HG02642 (cell line): ENCODE measurements around the gene ACO2.

ENCODE experiments used
- ATAC-seq: cut with Tn5 transposase; IDR thresholded peaks from one replicate; pipeline ENCODE4 v1.9.1; 2021; ENCODE audit warnings: mild to moderate bottlenecking; ENCODE audit not compliant: unreplicated experiment, poor library complexity

ACO2 gene

DNA sequence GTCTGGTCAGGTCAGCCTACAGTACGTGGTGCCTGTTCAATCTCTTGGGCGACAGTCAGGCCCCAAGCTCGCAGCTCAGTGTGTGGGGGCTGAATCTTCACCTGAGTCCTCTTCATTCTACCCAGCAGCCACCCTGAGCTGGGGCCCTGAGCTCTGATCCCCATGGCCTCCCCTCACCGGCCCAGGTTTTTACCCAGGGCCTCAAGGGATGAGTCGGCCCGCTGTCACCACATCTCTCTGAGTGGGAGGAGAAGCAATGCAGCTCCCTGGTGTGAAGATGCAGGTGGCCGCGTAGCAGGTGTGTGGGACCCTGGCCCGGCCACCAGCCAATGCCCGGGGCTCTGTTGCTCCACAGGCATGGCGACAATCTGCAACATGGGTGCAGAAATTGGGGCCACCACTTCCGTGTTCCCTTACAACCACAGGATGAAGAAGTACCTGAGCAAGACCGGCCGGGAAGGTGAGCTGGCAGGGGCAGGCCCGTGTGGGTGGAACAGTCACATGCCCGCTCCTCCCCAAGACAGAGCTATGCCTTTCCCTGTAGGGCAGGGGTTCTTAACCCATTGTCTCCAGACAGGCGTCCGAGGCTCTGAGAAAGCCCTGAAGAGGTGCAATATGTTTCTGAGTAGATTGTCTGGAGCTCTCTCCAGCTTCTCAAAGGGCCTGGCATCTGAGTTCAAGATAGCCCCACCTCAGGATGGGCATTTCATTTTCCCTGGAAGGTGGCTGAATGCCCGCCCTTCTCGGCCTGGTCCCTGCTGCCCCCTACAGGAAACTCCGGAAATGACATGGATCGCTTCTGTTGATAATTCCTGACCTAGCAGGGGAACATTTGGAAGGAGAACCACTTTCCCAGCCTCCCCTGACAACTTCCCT is 48.5 kb downstream of the ACO2 start:
- ATAC-seq = no peak

GRCh38 chr22:41518048-41518347 is 49.1 kb downstream of the ACO2 start:
- ATAC-seq = no peak

GRCh38 chr22:41521126-41521525 is 52.2 kb downstream of the ACO2 start:
- ATAC-seq = no peak

GRCh38 chr22:41522813-41523212 is 53.9 kb downstream of the ACO2 start:
- no peak for ATAC-seq

DNA sequence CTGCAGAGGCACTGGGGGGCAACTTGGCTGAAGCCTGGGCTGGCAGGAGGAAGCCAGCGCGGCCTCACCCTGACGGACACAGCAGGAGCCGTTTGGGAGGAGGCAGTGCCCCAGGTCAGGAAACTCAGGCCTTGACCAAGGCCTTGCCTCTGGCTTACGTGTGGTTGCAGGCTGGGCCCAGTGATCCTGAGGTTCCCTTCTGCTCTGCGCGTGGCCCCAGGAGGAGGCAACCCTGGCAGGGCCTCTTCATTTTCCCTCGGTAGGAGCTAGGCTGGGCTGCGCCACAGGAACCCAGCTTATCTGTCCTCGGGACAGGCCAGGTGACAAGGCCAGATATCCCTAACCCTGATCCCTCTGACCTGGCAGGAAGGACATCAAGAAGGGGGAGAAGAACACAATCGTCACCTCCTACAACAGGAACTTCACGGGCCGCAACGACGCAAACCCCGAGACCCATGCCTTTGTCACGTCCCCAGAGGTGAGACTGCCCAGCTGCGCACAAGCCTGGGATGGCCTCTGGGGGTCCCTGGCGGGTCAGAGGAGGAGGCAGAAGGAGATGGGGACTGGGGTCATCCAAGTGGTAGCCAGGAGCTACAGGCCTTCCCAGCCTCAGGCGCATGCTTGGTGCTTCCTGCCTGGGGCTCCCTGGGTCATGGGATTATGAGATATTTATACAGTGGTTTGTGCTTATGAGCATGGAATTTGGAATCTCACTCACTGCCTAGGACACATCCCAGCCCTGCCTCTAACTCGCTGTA is 54.7 kb downstream of the ACO2 start:
- ATAC-seq = no peak

DNA sequence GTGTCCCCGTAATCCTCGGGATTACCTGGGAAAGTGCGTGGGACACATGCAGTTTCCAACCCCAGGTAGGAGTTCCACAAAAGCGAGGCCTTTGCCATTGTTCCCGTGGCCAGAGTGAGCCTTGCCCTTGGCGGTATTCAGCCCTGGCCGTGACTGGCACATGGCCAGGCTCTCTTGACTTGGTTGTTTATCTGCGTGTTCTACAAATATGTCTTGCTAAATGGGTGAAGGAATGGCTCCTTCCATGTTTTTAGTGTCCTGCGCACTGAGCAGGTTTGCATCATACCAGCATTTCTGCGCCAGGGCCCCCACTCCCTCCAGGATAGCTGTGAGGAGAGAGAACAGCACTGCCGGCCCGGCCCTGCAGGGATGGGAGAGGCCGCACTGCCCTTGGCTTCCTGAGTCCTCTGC is 55.3 kb downstream of the ACO2 start:
- ATAC-seq = no peak

DNA sequence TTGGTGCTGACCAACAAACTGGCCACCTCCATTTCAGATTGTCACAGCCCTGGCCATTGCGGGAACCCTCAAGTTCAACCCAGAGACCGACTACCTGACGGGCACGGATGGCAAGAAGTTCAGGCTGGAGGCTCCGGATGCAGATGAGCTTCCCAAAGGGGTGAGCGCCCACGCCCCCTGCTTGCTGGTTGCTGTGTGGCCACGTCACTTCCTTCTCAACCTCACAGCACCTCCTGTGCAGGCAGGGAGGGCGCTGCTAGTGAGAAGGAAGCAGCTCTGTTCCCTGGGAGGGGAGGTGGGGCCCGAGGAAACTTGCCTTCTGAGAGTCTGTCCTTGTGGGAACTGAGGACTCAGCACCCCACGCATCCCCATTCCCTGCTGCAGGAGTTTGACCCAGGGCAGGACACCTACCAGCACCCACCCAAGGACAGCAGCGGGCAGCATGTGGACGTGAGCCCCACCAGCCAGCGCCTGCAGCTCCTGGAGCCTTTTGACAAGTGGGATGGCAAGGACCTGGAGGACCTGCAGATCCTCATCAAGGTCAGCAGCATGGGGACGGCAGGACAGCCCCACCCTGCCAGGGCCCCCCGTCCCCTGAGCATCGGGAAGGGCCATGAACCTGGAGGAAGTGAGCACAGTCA is 56.0 kb downstream of the ACO2 start:
- no peak for ATAC-seq

DNA sequence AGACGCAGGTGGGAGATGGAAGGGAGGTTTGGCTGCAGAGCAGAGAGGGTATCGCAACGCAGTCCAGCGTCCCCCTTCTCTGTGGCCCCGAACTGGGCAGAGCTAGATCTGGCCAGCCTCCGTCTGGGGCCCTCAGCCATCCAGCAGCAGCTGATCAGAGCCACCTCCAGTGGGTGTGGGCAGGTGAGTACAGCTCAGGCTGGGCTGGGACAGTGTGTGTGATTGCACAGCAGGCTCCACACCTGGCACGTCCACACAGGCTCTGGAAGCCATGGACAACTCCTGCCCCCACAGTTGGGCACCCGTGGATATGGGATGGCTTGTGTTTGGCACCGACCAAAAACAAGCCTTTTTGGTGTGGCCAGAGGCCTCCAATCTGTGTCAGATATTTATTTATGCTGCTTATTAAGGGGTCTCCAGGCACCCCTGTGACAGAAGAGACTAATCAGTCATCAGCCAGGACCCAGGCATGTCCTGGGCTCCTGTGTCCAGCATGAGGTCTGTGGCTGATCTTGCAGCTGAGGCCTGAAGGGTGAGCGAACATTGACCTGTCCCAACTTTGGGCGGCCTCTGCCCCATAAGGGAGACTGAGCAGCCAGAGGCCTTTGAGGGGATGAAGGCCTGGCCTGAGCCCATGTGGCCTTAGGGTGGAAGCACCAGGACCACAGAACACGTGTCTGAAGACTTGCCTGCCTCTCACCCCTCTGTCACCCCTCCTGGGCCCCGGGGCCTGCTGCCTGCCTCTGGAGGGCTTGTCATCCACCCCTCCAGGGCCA is 56.7 kb downstream of the ACO2 start:
- no peak for ATAC-seq

DNA sequence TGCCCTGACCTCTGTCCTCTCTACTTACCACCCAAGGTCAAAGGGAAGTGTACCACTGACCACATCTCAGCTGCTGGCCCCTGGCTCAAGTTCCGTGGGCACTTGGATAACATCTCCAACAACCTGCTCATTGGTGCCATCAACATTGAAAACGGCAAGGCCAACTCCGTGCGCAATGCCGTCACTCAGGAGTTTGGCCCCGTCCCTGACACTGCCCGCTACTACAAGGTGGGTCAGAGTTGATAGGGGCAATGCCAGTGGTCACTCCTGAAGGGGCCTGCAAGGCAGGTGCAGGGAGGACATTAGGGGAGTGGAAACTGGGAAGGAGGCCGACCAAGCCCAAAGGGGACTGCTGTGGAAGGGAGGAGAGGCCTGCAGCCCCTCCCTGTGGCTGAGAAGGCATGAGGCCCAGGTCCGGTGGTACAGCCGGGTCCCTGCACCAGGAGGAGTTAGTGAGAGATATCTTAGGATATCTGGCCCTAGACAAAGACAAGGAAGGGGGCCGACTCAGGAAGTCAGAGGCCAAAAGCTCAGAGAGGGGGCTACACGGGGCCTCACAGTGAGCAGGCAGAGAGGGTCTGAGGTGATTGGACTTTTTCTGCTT is 57.4 kb downstream of the ACO2 start:
- ATAC-seq = no peak

- ATAC-seq = no peak
Measured at GRCh38 chr22:41526830-41527799, 58.2 kb downstream of the ACO2 start.

DNA sequence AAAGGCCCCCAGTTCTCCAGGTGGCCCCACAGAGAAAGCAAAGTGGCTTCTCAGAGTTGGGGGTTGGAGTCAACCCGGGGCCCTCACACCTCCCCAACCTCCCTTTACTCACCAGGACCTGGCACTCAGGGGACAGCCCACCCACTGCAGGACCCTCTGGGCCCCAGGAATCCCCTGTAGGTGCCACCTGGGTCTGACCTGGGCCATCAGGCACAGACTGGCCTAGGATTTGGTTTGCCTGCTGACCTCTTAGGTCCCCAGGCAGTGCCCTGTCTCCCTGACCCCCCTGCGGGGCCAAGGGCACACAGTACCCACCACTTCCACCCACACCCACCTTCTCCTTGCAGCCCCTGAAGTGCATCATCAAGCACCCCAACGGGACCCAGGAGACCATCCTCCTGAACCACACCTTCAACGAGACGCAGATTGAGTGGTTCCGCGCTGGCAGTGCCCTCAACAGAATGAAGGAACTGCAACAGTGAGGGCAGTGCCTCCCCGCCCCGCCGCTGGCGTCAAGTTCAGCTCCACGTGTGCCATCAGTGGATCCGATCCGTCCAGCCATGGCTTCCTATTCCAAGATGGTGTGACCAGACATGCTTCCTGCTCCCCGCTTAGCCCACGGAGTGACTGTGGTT is 59.3 kb downstream of the ACO2 start:
- ATAC-seq = no peak

DNA sequence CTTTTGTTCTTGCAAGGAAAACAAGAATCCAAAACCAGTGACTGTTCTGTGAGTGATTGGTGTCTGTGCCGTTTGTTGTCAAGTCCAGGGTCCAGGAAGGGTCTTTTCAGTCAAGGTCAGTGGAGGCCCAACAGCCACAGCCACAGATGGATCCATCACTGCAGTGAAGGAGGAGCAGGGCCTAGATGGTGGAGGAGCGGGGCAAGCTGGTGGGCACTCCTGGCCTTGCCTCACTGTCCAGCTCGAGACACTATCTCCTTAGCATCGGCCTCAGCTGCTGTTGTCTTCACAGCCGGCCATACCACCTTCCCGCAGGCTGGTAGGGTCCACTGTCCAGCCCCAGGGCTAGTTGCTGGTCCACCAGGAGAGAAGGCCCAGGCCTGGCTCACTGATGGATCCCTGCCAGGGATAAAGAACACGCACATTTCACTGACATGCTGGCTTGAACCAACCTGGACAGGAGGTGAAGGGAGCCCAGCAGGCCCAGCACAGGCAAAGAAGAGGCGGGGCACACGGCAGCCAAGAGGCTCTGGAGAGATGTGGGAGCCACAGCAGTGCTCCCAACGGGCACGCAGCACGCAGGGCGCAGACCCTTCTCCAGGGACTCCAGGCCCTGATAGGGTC is 60.1 kb downstream of the ACO2 start:
- no peak for ATAC-seq

DNA sequence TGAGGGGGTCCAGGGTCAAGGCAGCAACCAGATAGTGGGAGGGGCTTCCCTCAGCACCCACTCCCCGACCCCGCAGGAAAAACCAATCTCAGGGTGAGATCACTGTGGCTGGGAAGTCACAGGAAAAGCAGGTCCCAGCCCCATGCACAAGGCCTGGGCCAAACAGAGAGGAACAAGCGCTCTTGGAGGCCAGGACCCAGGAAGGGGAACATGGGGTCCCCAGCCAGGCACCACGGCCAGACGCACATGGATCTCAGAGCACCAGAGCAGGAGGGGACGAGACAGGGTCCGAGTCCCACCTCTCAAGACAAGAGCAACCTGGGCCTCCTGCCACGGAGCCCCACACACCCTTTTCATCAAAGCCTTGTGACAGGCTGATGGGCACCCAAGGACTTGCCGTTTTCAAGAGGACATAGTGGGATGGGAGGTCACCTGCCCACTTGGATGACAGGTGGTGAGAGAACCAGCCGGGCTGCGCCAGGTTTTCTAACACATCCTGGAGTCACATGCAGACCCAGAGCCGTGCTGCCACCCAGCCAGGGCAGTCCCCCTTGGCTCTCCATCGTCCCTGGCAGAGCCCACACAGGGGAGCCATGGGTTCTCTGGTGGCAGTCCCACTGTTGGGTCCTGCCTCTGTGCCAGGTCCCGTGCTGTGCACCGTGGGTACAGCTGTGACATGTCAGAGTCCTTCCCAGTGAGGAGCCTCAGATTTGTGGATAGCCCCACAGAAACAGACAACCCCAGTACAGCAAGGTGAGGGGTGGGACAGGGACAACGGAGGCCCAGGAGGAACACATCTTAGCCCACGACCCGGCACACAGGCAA is 62.2 kb downstream of the ACO2 start:
- no peak for ATAC-seq

GRCh38 chr22:41531715-41532477 is 63.0 kb downstream of the ACO2 start:
- no peak for ATAC-seq

DNA sequence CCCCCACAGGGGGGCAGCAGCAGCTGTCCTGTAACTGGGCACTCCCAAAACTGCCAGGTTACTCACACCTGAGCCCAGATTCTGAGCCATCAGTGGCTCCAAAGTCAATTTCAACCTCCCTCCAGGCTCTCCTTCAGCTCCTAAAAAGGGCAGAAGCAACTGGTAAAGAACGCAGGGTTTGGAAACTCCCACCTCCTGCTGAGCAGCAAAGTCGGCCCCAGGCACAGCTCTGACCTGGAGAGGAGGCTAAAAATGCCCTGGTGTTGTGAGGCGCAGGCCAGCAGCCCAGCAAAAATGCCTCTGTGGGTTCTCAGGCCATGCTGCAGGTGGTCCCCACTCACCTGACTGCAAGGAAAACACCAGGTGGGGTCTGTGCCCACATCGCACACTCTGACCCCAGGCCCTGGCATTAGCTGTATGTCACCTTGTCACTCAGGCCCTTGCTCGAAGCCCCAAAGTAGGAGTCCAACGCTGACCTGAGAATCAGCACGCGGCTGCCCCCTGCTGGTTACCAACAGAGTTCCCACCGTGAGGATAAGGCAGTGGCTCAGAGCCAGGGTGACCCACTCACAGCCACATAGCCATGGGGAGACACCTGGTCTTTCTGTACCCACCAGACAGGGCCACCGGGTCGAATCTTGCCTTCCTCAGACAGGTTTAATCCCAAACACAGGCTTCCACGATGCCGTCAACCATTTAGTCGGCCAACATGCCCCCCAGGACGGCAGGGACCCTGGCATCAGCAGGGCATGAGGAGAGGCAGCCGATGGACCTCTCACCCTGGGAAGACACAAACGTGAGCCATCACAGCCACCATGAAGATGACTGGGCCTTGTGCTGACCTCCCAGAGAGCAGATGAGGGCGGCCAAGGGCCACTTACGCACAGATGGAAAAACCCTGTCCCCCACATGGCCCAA is 64.2 kb downstream of the ACO2 start:
- no peak for ATAC-seq

- no peak for ATAC-seq
Measured at GRCh38 chr22:41534219-41534618, 65.3 kb downstream of the ACO2 start.
